ENCODE measurements around the gene RAB3IL1. TPM values are rescaled to one million over a fixed set of nuclear protein-coding genes. Genes with fewer than 3 reads are reported as not detected.

RAB3IL1 gene
- total RNA-seq, 1 donor from 2014 or later, result not detected

DNA sequence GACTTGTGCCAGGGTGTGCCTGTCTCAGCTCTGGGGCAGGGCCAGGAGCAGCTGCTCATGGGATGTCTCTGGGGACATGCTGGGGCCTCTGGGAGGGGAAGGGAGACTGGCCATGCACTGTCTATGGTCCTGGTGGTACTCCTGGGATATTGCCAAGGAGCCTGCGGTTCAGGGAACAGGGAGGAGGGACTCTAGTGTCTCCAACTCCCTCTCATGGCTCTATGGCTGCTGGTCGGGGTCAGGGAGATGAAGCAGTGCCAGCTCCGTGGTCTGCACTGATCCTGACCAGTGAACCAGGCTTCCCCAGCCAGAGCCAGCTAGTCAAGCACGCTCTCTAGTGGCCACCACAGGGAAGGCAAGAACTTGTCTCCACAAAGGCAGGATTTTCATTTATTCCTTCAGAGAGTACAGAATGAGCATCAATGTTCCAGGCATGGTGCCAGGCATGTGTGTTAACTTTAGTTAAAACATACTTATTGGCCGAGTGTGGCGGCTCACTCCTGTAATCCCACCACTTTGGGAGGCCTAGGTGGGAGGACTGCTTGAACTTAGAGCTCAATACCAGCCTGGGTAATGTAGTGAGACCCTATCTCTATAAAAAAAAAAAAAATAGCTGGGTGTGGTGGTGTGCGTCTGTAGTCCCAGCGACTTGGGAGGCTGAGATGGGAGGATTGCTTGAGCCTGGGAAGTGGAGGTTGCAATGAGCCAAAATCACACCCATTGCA is 30.3 kb upstream of the RAB3IL1 start:
- DNase-seq (ENCODE audit: low spot score), result peak; percentile 49
- no peak overlapping the region for H3K27ac Mint-ChIP-seq
- H3K4me1 Mint-ChIP-seq (ENCODE audit: low read depth), result no peaks in the 10 kb centered on the region
- no peak overlapping the region for H3K4me3 Mint-ChIP-seq (ENCODE audit: low read depth)
- H3K27me3 Mint-ChIP-seq (ENCODE audit: low read depth), result peaks cover 4% of the 10 kb centered on the region
- no peaks in the 10 kb centered on the region for H3K9me3 Mint-ChIP-seq
- no peaks in the 10 kb centered on the region for H3K36me3 Mint-ChIP-seq (ENCODE audit: low read depth)
- intact Hi-C loops (cut with micrococcal nuclease), result loop anchor here (1.0 to 5.0 kb wide), 4 partner anchors 48 to 160 kb away; no protein-coding TSS in a partner anchor

GRCh38 chr11:61946894-61947293 is 29.5 kb upstream of the RAB3IL1 start:
- intact Hi-C loops (cut with micrococcal nuclease), result loop anchor here (1.0 to 5.0 kb wide), 4 partner anchors 48 to 160 kb away; no protein-coding TSS in a partner anchor
- H3K4me3 Mint-ChIP-seq (ENCODE audit: low read depth), result no peak overlapping the region
- no peak overlapping the region for H3K27ac Mint-ChIP-seq

GRCh38 chr11:61945191-61945590 is 27.8 kb upstream of the RAB3IL1 start:
- Mint-ChIP-seq H3K9me3 (no peaks in the 10 kb centered on the region), H3K36me3 (ENCODE audit: low read depth) (no peaks in the 10 kb centered on the region), H3K4me3 (ENCODE audit: low read depth) (no peak overlapping the region), H3K27me3 (ENCODE audit: low read depth) (peaks cover 6% of the 10 kb centered on the region), H3K27ac (no peak overlapping the region), H3K4me1 (ENCODE audit: low read depth) (no peaks in the 10 kb centered on the region)
- no peak for DNase-seq (ENCODE audit: low spot score)
- intact Hi-C loops (cut with micrococcal nuclease), result loop anchor here (5.0 kb wide), 1 partner anchor 162 kb away; no protein-coding TSS in a partner anchor

More at GRCh38 chr11:61946894-61947293, 29.5 kb upstream of the RAB3IL1 start:
- Mint-ChIP-seq H3K9me3 (no peaks in the 10 kb centered on the region), H3K4me1 (ENCODE audit: low read depth) (no peaks in the 10 kb centered on the region), H3K36me3 (ENCODE audit: low read depth) (no peaks in the 10 kb centered on the region), H3K27me3 (ENCODE audit: low read depth) (peaks cover 6% of the 10 kb centered on the region)
- no peak for DNase-seq (ENCODE audit: low spot score)

DNA sequence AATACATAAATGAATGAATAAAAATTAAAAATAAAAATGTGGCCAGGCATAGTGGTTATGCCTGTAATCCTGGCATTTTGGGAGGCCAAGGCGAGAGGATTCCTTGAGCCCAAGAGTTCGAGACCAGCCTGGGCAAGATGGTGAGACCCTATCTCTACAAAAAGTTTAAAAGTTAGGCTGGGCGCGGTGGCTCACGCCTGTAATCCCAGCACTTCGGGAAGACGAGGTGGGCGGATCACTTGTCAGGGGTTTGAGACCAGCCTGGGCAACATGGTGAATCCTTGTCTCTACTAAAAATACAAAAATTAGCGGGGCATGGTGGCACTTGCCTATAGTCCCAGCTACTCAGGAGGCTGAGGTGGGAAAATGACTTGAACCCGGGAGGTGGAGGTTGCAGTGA is 23.1 kb upstream of the RAB3IL1 start:
- Mint-ChIP-seq H3K4me1 (ENCODE audit: low read depth) (no peaks in the 10 kb centered on the region), H3K36me3 (ENCODE audit: low read depth) (no peaks in the 10 kb centered on the region), H3K27ac (no peak overlapping the region), H3K27me3 (ENCODE audit: low read depth) (peaks cover 19% of the 10 kb centered on the region), H3K4me3 (ENCODE audit: low read depth) (no peak overlapping the region), H3K9me3 (peaks cover 6% of the 10 kb centered on the region)
- no peak for DNase-seq (ENCODE audit: low spot score)
- intact Hi-C loops (cut with micrococcal nuclease), result no loop called here

GRCh38 chr11:61935861-61936260 is 18.5 kb upstream of the RAB3IL1 start:
- H3K4me1 Mint-ChIP-seq (ENCODE audit: low read depth), result no peaks in the 10 kb centered on the region
- intact Hi-C loops (cut with micrococcal nuclease), result no loop called here
- no peak overlapping the region for H3K4me3 Mint-ChIP-seq (ENCODE audit: low read depth)
- no peaks in the 10 kb centered on the region for H3K36me3 Mint-ChIP-seq (ENCODE audit: low read depth)
- H3K27ac Mint-ChIP-seq, result no peak overlapping the region
- peaks cover 11% of the 10 kb centered on the region for H3K9me3 Mint-ChIP-seq
- DNase-seq (ENCODE audit: low spot score), result no peak
- H3K27me3 Mint-ChIP-seq (ENCODE audit: low read depth), result peaks cover 25% of the 10 kb centered on the region

DNA sequence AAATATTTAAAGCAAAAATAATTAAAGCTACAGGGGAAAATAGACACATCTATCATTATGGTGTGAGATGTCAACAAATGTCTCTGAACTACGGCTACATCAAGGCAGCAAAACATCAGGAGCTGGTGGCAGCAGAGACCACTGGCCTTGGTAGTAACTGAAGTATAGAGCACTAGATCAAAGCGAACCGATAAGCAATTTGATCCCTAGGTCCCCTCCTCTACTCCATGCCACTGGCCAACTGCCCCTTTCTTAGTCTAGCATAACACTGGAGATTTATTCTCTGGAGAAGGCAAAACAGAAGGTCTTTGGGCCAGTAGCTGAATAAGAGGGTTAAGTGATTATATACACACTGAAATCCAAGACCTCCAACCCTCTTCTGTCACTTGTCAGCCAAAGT is 13.6 kb upstream of the RAB3IL1 start:
- Mint-ChIP-seq H3K4me1 (ENCODE audit: low read depth) (no peaks in the 10 kb centered on the region), H3K36me3 (ENCODE audit: low read depth) (no peaks in the 10 kb centered on the region), H3K9me3 (peaks cover 9% of the 10 kb centered on the region), H3K4me3 (ENCODE audit: low read depth) (no peak overlapping the region), H3K27me3 (ENCODE audit: low read depth) (peaks cover 18% of the 10 kb centered on the region), H3K27ac (no peak overlapping the region)
- no peak for DNase-seq (ENCODE audit: low spot score)
- intact Hi-C loops (cut with micrococcal nuclease), result no loop called here

- H3K27ac Mint-ChIP-seq, result no peak overlapping the region
- intact Hi-C loops (cut with micrococcal nuclease), result no loop called here
- H3K9me3 Mint-ChIP-seq, result peaks cover 6% of the 10 kb centered on the region
- no peaks in the 10 kb centered on the region for H3K4me1 Mint-ChIP-seq (ENCODE audit: low read depth)
- no peaks in the 10 kb centered on the region for H3K36me3 Mint-ChIP-seq (ENCODE audit: low read depth)
- H3K4me3 Mint-ChIP-seq (ENCODE audit: low read depth), result no peak overlapping the region
- H3K27me3 Mint-ChIP-seq (ENCODE audit: low read depth), result peaks cover 16% of the 10 kb centered on the region
- DNase-seq (ENCODE audit: low spot score), result no peak
Measured at GRCh38 chr11:61928606-61929005, 11.2 kb upstream of the RAB3IL1 start.

GRCh38 chr11:61927501-61927900 is 10.1 kb upstream of the RAB3IL1 start:
- H3K4me1 Mint-ChIP-seq (ENCODE audit: low read depth), result no peaks in the 10 kb centered on the region
- H3K27me3 Mint-ChIP-seq (ENCODE audit: low read depth), result peaks cover 12% of the 10 kb centered on the region
- DNase-seq (ENCODE audit: low spot score), result no peak
- H3K27ac Mint-ChIP-seq, result no peak overlapping the region
- no peaks in the 10 kb centered on the region for H3K36me3 Mint-ChIP-seq (ENCODE audit: low read depth)
- intact Hi-C loops (cut with micrococcal nuclease), result no loop called here
- H3K9me3 Mint-ChIP-seq, result no peaks in the 10 kb centered on the region
- no peak overlapping the region for H3K4me3 Mint-ChIP-seq (ENCODE audit: low read depth)

- intact Hi-C loops (cut with micrococcal nuclease), result no loop called here
- no peaks in the 10 kb centered on the region for H3K36me3 Mint-ChIP-seq (ENCODE audit: low read depth)
- H3K27ac Mint-ChIP-seq, result no peak overlapping the region
- H3K27me3 Mint-ChIP-seq (ENCODE audit: low read depth), result peaks cover 12% of the 10 kb centered on the region
- H3K4me3 Mint-ChIP-seq (ENCODE audit: low read depth), result no peak overlapping the region
- no peak for DNase-seq (ENCODE audit: low spot score)
- H3K9me3 Mint-ChIP-seq, result no peaks in the 10 kb centered on the region
- H3K4me1 Mint-ChIP-seq (ENCODE audit: low read depth), result no peaks in the 10 kb centered on the region
Measured at GRCh38 chr11:61926235-61926634, 8.9 kb upstream of the RAB3IL1 start.

DNA sequence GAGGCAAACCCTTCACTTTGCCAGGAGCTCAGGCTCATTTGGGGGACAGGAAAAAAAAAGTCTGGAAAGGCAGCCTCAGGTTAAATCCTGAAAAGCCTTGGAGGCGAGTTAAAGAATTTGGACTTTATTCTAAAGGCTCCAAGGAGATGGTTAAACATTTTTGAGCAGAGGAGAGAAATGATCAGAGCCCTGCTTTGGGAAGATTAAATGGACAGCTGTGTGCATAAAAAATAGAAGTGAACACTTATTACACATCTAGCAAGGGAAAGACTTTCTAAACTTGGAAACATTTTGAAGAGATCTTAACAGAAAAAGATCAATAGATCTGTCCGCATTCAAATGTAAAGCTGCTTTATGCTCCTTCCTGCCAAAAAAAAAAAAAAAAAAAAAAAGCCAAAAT is 8.4 kb upstream of the RAB3IL1 start:
- intact Hi-C loops (cut with micrococcal nuclease), result no loop called here
- H3K4me3 Mint-ChIP-seq (ENCODE audit: low read depth), result no peak overlapping the region
- DNase-seq (ENCODE audit: low spot score), result no peak

GRCh38 chr11:61924064-61924455 is 6.7 kb upstream of the RAB3IL1 start:
- Mint-ChIP-seq H3K27ac (no peak overlapping the region), H3K27me3 (ENCODE audit: low read depth) (peaks cover 22% of the 10 kb centered on the region), H3K9me3 (no peaks in the 10 kb centered on the region), H3K4me1 (ENCODE audit: low read depth) (no peaks in the 10 kb centered on the region), H3K4me3 (ENCODE audit: low read depth) (no peak overlapping the region), H3K36me3 (ENCODE audit: low read depth) (no peaks in the 10 kb centered on the region)
- DNase-seq (ENCODE audit: low spot score), result no peak
- intact Hi-C loops (cut with micrococcal nuclease), result no loop called here

More for the DNA sequence above, 8.4 kb upstream of the RAB3IL1 start:
- Mint-ChIP-seq H3K4me1 (ENCODE audit: low read depth) (no peaks in the 10 kb centered on the region), H3K27ac (no peak overlapping the region), H3K9me3 (no peaks in the 10 kb centered on the region), H3K36me3 (ENCODE audit: low read depth) (no peaks in the 10 kb centered on the region), H3K27me3 (ENCODE audit: low read depth) (peaks cover 11% of the 10 kb centered on the region)

DNA sequence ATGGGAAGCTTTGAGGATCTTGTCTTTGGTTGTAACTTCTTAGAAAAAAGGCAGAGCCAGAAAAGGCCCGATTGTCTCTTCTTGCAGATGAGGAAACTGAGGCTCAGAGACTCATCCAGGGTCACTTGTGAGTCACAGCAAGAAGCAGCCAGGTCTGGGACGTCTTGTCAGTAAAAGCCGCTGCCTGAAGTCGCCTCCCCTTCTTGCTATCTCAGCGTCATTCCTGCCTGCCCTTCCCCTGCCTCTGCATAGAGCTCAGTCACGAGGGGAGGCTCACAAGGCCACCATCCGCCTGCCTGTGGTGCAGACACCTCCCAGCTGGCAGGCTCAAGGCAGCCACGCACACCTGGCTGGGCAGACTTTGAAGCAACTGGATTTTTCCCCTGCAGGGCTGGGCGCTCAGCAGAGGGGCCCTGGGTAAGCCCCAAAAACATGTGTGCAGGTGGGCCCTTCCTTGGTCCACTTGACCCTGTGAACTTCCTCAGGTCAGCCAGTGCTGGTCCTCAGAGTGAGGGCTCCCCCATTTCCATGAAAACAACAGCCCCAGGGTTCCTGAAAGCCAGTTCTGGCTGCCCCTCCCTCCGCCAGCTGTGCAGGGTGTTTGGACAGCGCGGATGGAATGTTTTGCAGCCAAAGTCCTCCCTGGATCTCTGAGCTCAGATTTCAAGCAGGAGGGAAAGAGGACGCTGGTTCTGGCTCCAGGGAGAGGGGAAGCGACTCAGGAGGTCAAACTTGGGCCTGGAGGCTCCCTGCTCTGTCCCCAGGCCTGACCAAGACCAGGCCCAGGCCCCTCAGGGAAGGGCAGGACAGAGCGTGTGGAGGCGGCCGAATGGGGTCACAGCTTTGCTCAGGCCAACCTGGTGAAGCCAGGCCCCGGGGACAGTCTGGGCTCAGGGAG is 6.0 kb upstream of the RAB3IL1 start:
- Mint-ChIP-seq H3K27ac (no peak overlapping the region), H3K4me1 (ENCODE audit: low read depth) (no peaks in the 10 kb centered on the region), H3K36me3 (ENCODE audit: low read depth) (no peaks in the 10 kb centered on the region), H3K9me3 (no peaks in the 10 kb centered on the region), H3K4me3 (ENCODE audit: low read depth) (no peak overlapping the region), H3K27me3 (ENCODE audit: low read depth) (peaks cover 28% of the 10 kb centered on the region)
- DNase-seq (ENCODE audit: low spot score), result no peak
- intact Hi-C loops (cut with micrococcal nuclease), result no loop called here

- H3K27me3 Mint-ChIP-seq (ENCODE audit: low read depth), result peaks cover 37% of the 10 kb centered on the region
- intact Hi-C loops (cut with micrococcal nuclease), result no loop called here
- DNase-seq (ENCODE audit: low spot score), result no peak
- H3K4me1 Mint-ChIP-seq (ENCODE audit: low read depth), result peaks cover 7% of the 10 kb centered on the region
- no peaks in the 10 kb centered on the region for H3K36me3 Mint-ChIP-seq (ENCODE audit: low read depth)
- H3K27ac Mint-ChIP-seq, result no peak overlapping the region
- H3K9me3 Mint-ChIP-seq, result no peaks in the 10 kb centered on the region
- no peak overlapping the region for H3K4me3 Mint-ChIP-seq (ENCODE audit: low read depth)
Measured at GRCh38 chr11:61922539-61922938, 5.2 kb upstream of the RAB3IL1 start.

Measured in activated T-helper 2 cell treated with anti-CD3 and anti-CD28 coated beads, Interferon-gamma antibody, Interleukin-2, Interleukin-4, amounts not matched to agents 10 μg/mL and 5 μg/mL and 100 μg/mL, durations not matched to agents 14 hours and 24 hours and 36 hours (primary cell).